NOMO-1 (cell line): Measurements from ENCODE around the gene BOC.

Source experiments
- DNase-seq, 2 experiments: peaks; one replicate each; lab custom pipeline; 2025; ENCODE audit not compliant: unreplicated experiment in 2 of 2; lab: John Stamatoyannopoulos, UW

The BOC gene

GRCh38 chr3:113211330-113212149 lies at the start of gene BOC:
Gene BOC (plus strand): TSS chr3:113211557. CDS start chr3:113249803, 38,246 bp downstream.
- no peak for DNase-seq

GRCh38 chr3:113161661-113162060 lies 49.7 kb upstream of the BOC start:
- DNase-seq: no peak

GRCh38 chr3:113163152-113163551 lies 48.2 kb upstream of the BOC start:
- DNase-seq: no peak

- no peak for DNase-seq
Measured at GRCh38 chr3:113165841-113166240, 45.5 kb upstream of the BOC start.

GRCh38 chr3:113166357-113166718 lies 45.0 kb upstream of the BOC start:
- DNase-seq: no peak

GRCh38 chr3:113166719-113167492 lies 44.5 kb upstream of the BOC start:
- DNase-seq: no peak

- no peak for DNase-seq
Measured at GRCh38 chr3:113167825-113168801, 43.2 kb upstream of the BOC start.

- no peak for DNase-seq
Measured at GRCh38 chr3:113169891-113170452, 41.4 kb upstream of the BOC start.

- DNase-seq: no peak
Measured at GRCh38 chr3:113170771-113171170, 40.6 kb upstream of the BOC start.

GRCh38 chr3:113171675-113172300 lies 39.6 kb upstream of the BOC start:
- peak in 1 of 2 experiments; percentile 56 for DNase-seq

GRCh38 chr3:113173102-113173501 lies 38.3 kb upstream of the BOC start:
- DNase-seq: no peak

- DNase-seq: no peak
Measured at GRCh38 chr3:113174304-113174703, 37.1 kb upstream of the BOC start.

- DNase-seq: peak; percentile 48 to 74
Measured at GRCh38 chr3:113174801-113175485, 36.4 kb upstream of the BOC start.

- no peak for DNase-seq
Measured at GRCh38 chr3:113177526-113177925, 33.8 kb upstream of the BOC start.

- no peak for DNase-seq
Measured at GRCh38 chr3:113179235-113179824, 32.0 kb upstream of the BOC start.

GRCh38 chr3:113183748-113184661 lies 27.4 kb upstream of the BOC start:
- no peak for DNase-seq

- no peak for DNase-seq
Measured at GRCh38 chr3:113185194-113185835, 26.0 kb upstream of the BOC start.

- DNase-seq: no peak
Measured at GRCh38 chr3:113186566-113186965, 24.8 kb upstream of the BOC start.
